Mucosa of rectum (tissue), 2 donors: ENCODE data around the gene DCAF5.
A peak's percentile ranks its signal among the peaks of the same experiment; 100 is the strongest.
"Not testable (repeated sequence)": the region's sequence is repeated elsewhere in the genome, so short reads cannot be mapped to it uniquely, and the experiment has no call there.

Source experiments
- H3K27ac ChIP-seq, 2 donors: one replicate each; pipeline ENCODE4 v1.7.0; 2013; ENCODE audit warnings: inconsistent platforms in 2 of 2, low read depth in 2 of 2, low read length in 2 of 2
- H3K27me3 ChIP-seq, 2 donors: one replicate each; pipeline ENCODE4 v1.7.0; 2013; ENCODE audit warnings: low read length in 2 of 2; ENCODE audit not compliant: control insufficient read depth in 2 of 2, insufficient read depth in 2 of 2
- H3K36me3 ChIP-seq, 2 donors: one replicate each; pipeline ENCODE4 v1.7.0; 2013; ENCODE audit warnings: low read length in 2 of 2; ENCODE audit not compliant: control insufficient read depth in 2 of 2, insufficient read depth in 2 of 2
- H3K4me1 ChIP-seq, 2 donors: one replicate each; pipeline ENCODE4 v1.7.0; 2013; ENCODE audit warnings: low read length in 2 of 2, mild to moderate bottlenecking in 1 of 2; ENCODE audit not compliant: control insufficient read depth in 2 of 2, insufficient read depth in 2 of 2
- H3K4me3 ChIP-seq, 2 donors: one replicate each; pipeline ENCODE4 v1.7.0; 2013; ENCODE audit warnings: low read length in 2 of 2
- H3K9ac ChIP-seq, 2 donors: one replicate each; pipeline ENCODE4 v1.7.0; 2013; ENCODE audit warnings: low read length in 2 of 2, low read depth in 1 of 2, mild to moderate bottlenecking in 1 of 2
- H3K9me3 ChIP-seq, 2 donors: one replicate each; pipeline ENCODE4 v1.7.0; 2013; ENCODE audit warnings: low read length in 2 of 2; ENCODE audit not compliant: control insufficient read depth in 2 of 2
- donor health status: healthy.
- donor health status: Normal muscosa, but diverticular disease.

DCAF5 gene

GRCh38 chr14:69171569-69171968, 18.6 kb upstream of the DCAF5 start:
- H3K4me3 ChIP-seq = no peak overlapping the region
- H3K36me3 ChIP-seq = no peaks in the 10 kb centered on the region
- H3K9me3 ChIP-seq = no peaks in the 10 kb centered on the region
- no peaks in the 10 kb centered on the region for H3K27me3 ChIP-seq
- no peak overlapping the region for H3K9ac ChIP-seq
- H3K4me1 ChIP-seq = no peaks in the 10 kb centered on the region
- no peak overlapping the region for H3K27ac ChIP-seq

GRCh38 chr14:69170839-69171238, 17.9 kb upstream of the DCAF5 start:
- Histone ChIP-seq H3K4me3 (no peak overlapping the region), H3K4me1 (no peaks in the 10 kb centered on the region), H3K36me3 (no peaks in the 10 kb centered on the region), H3K27ac (no peak overlapping the region), H3K27me3 (no peaks in the 10 kb centered on the region), H3K9ac (no peak overlapping the region), H3K9me3 (no peaks in the 10 kb centered on the region)

GRCh38 chr14:69165787-69166186, 12.9 kb upstream of the DCAF5 start:
- not testable (repeated sequence) for H3K27me3 ChIP-seq, H3K9me3 ChIP-seq, H3K4me3 ChIP-seq, H3K27ac ChIP-seq, H3K36me3 ChIP-seq, H3K9ac ChIP-seq, H3K4me1 ChIP-seq

- no peak overlapping the region for H3K9ac ChIP-seq
- no peaks in the 10 kb centered on the region for H3K27me3 ChIP-seq
- H3K4me1 ChIP-seq = no peaks in the 10 kb centered on the region
- no peak overlapping the region for H3K27ac ChIP-seq
- H3K36me3 ChIP-seq = no peaks in the 10 kb centered on the region
- H3K9me3 ChIP-seq = no peaks in the 10 kb centered on the region
- no peak overlapping the region for H3K4me3 ChIP-seq
These were observed 8.7 kb upstream of the DCAF5 start for GRCh38 chr14:69161590-69161989.

GRCh38 chr14:69156224-69156623, 3.3 kb upstream of the DCAF5 start:
- no peaks in the 10 kb centered on the region for H3K36me3 ChIP-seq
- H3K4me1 ChIP-seq = peaks cover 3 to 6% of the 10 kb centered on the region in 2 donors
- H3K27me3 ChIP-seq = no peaks in the 10 kb centered on the region
- no peak overlapping the region for H3K4me3 ChIP-seq
- no peak overlapping the region for H3K27ac ChIP-seq
- H3K9ac ChIP-seq = no peak overlapping the region
- H3K9me3 ChIP-seq = no peaks in the 10 kb centered on the region

GRCh38 chr14:69154779-69155178, 1.9 kb upstream of the DCAF5 start:
- no peak overlapping the region for H3K9ac ChIP-seq
- no peak overlapping the region for H3K27ac ChIP-seq
- H3K4me1 ChIP-seq = peaks cover 8 to 13% of the 10 kb centered on the region in 2 donors
- H3K36me3 ChIP-seq = no peaks in the 10 kb centered on the region
- H3K9me3 ChIP-seq = no peaks in the 10 kb centered on the region
- no peaks in the 10 kb centered on the region for H3K27me3 ChIP-seq
- H3K4me3 ChIP-seq = no peak overlapping the region

- Histone ChIP-seq H3K4me3 (peak overlapping the region; percentile 84 to 91), H3K36me3 (peaks cover 0 to 3% of the 10 kb centered on the region in 2 donors), H3K9ac (peak overlapping the region; percentile 52 to 87), H3K4me1 (peaks cover 8 to 13% of the 10 kb centered on the region in 2 donors), H3K27ac (peak overlapping the region; percentile 86 to 88), H3K9me3 (no peaks in the 10 kb centered on the region), H3K27me3 (no peaks in the 10 kb centered on the region)
These were observed 953 bp upstream of the DCAF5 start for GRCh38 chr14:69153873-69154270.

- Histone ChIP-seq H3K36me3 (peaks cover 0 to 7% of the 10 kb centered on the region in 2 donors), H3K4me1 (peaks cover 8 to 13% of the 10 kb centered on the region in 2 donors), H3K9me3 (no peaks in the 10 kb centered on the region), H3K9ac (peak overlapping the region; percentile 52 to 87), H3K27me3 (no peaks in the 10 kb centered on the region), H3K27ac (peak overlapping the region; percentile 86 to 88), H3K4me3 (peak overlapping the region; percentile 84 to 91)
These were observed 393 bp upstream of the DCAF5 start for GRCh38 chr14:69153152-69153872.

- H3K27ac ChIP-seq = peak overlapping the region; percentile 86 to 88
These were observed 578 bp downstream of the DCAF5 start for GRCh38 chr14:69152181-69152901.

GRCh38 chr14:69151458-69152180, 1.3 kb downstream of the DCAF5 start:
- Histone ChIP-seq H3K4me3 (peak overlapping the region; percentile 84 to 91), H3K9me3 (no peaks in the 10 kb centered on the region), H3K4me1 (peaks cover 8 to 13% of the 10 kb centered on the region in 2 donors), H3K27me3 (no peaks in the 10 kb centered on the region), H3K9ac (peak overlapping the region; percentile 83 to 88), H3K27ac (peak overlapping the region; percentile 86 to 88), H3K36me3 (peaks cover 9 to 11% of the 10 kb centered on the region in 2 donors)

More at GRCh38 chr14:69152181-69152901, 578 bp downstream of the DCAF5 start:
- Histone ChIP-seq H3K9me3 (no peaks in the 10 kb centered on the region), H3K9ac (peak overlapping the region; percentile 83 to 88), H3K4me1 (peaks cover 8 to 13% of the 10 kb centered on the region in 2 donors), H3K27me3 (no peaks in the 10 kb centered on the region), H3K36me3 (peaks cover 7 to 9% of the 10 kb centered on the region in 2 donors), H3K4me3 (peak overlapping the region; percentile 84 to 91)
